ENCODE results near the gene SCN5A.

DNA sequence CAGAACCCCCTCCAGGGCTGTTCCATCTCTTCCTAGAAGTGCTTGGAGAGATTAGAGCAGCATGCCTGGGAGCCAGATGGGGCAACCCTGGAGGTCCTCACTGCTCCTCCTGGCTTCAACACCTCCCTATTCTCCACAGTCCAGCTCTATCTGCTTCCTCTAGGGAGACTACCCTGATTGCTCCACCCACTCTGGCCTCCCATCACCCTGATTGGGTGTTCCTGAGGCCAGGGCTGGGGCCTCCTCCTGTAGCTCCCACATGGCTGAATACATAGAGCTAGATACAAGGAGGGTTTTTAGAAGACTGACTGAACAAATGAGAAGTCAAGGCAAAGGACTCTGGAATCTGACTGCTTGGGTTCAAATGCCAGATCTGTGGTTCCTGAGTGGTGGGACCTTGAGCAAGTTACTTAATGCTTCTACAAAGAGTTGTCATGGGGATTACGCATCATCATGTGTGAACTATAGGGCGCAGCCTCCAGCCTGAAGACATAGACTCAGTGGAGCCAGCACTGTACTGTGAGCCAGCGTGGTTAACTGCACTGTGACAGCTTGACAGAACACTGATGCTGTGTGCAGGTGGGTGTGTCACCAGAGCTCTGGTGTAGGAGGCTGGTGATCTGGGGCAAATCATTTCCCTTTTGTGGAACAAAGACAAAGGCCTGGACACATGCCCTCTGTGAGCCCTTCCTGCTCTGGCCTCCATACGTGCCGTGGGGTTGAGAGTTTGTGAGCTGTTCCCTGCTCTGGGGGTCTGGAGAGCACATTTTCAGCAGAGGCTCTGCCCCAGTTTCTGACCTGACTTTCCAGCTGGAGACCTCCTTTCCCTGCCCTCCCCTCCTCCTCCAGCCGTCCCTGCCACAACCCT lies 74.8 kb downstream of the SCN5A start:
- TF ChIP-seq, protein P1, sequence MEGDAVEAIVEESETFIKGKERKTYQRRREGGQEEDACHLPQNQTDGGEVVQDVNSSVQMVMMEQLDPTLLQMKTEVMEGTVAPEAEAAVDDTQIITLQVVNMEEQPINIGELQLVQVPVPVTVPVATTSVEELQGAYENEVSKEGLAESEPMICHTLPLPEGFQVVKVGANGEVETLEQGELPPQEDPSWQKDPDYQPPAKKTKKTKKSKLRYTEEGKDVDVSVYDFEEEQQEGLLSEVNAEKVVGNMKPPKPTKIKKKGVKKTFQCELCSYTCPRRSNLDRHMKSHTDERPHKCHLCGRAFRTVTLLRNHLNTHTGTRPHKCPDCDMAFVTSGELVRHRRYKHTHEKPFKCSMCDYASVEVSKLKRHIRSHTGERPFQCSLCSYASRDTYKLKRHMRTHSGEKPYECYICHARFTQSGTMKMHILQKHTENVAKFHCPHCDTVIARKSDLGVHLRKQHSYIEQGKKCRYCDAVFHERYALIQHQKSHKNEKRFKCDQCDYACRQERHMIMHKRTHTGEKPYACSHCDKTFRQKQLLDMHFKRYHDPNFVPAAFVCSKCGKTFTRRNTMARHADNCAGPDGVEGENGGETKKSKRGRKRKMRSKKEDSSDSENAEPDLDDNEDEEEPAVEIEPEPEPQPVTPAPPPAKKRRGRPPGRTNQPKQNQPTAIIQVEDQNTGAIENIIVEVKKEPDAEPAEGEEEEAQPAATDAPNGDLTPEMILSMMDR (IDR thresholded peaks at IDR 0.05), result no peak
- TF ChIP-seq POLR2A (IDR thresholded peaks at IDR 0.05; ENCODE audit: low read depth) (no peak), POLR2AphosphoS5 (IDR thresholded peaks at IDR 0.05) (no peak)
